Mesodermal cell (in vitro differentiated cells): ENCODE data around the gene PRRC2B.
A peak's percentile ranks its signal among the peaks of the same experiment; 100 is the strongest.

Experiments
- H3K27ac ChIP-seq: 2 replicates; pipeline ENCODE4 v1.7.0; 2013; ENCODE audit warnings: mild to moderate bottlenecking, low read depth, low read length, moderate library complexity; ENCODE audit not compliant: severe bottlenecking
- H3K36me3 ChIP-seq: 2 replicates; pipeline ENCODE4 v1.7.1; 2013; ENCODE audit warnings: mild to moderate bottlenecking, low read length, moderate library complexity; ENCODE audit not compliant: control insufficient read depth, insufficient read depth
- H3K4me1 ChIP-seq: one replicate; pipeline ENCODE4 v1.7.1; 2013; ENCODE audit warnings: mild to moderate bottlenecking, low read length; ENCODE audit not compliant: insufficient read depth, control insufficient read depth, poor library complexity, severe bottlenecking
- H3K4me3 ChIP-seq: 2 replicates; pipeline ENCODE4 v1.7.0; 2013; ENCODE audit warnings: low read length, control low read depth, mild to moderate bottlenecking; ENCODE audit not compliant: insufficient read depth, poor library complexity, severe bottlenecking; ENCODE audit errors: extremely low read depth
- H3K9me3 ChIP-seq: 2 replicates; pipeline ENCODE4 v1.7.1; 2013; ENCODE audit warnings: mild to moderate bottlenecking, low read length, moderate library complexity; ENCODE audit not compliant: control insufficient read depth
- WGBS, 2 experiments: methylation state at CpG; one replicate each; pipeline ENCODE4 v1.1.5; 2013; ENCODE audit warnings: missing lambda C conversion rate in 2 of 2; ENCODE audit not compliant: insufficient coverage in 2 of 2; 5-methylcytosine and 5-hydroxymethylcytosine counted together

Gene PRRC2B

DNA sequence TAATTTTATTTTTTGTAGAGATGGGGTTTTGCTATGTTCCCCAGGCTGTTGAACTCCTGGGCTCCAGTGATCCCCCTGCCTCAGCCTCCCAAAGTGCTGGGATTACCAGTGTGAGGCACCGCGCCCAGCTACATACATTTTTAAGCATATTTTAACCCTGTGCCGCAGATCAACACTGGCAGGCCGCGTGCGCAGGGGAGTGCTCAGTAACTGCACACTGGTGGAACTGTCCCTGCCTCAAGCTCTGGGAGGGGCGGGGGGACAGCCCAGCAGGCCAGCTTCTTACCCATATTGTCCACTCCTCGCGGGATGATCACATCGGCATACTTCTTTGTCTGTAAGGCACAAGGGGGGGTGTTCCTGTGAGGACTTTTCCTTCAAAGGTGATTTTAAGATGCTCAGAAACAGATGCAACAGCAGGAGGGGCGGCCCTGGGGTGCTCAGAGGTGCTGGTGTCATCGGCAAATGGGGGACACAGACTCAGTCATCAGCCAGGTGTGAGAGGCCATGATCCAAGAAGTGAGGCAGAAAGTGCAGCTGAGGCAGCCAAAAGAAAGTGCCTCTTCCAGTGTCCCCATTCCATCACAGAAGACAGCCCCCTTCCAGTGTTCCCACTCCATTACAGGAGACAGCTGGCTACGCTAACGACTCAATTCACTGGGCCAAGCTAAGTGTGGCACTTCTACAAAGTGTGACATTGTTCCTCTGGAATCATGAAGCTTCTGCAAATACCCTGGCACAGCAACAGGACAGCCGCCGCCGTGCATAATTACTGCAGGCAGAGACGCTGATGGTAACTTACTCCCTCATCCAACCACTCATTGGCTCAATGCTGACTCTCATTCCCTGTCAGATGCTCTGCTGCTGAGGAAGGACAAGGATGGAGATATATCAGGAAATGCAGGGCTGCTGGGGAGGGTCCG, 132.0 kb downstream of the PRRC2B start:
- H3K27ac ChIP-seq = no peak overlapping the region
- WGBS, 2 experiments = 89 to 98% methylated on average over 14 to 16 of the region's 19 CpGs
- H3K9me3 ChIP-seq = no peaks in the 10 kb centered on the region
- peaks cover 8% of the 10 kb centered on the region for H3K4me1 ChIP-seq
- H3K4me3 ChIP-seq = no peak overlapping the region
- peaks cover 90% of the 10 kb centered on the region for H3K36me3 ChIP-seq

DNA sequence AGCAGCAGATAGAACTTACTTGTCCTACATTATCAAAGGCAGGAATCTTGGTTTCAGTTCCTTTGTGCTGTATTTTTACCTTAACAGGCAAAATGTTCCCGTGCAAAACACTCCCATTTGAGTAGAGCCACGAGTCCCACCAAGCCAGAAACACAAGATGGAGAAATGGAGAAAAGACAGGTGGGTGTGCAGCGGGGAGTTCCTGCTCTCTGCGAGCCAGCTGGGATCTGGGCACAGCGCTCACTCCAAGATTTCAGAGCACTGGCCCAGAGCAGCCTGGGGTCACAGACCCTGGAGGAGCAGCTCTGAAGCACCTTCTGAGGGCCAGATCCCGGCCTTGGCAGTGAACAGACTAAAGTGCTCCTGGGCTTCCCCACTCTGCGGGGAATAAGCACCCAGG, 134.3 kb downstream of the PRRC2B start:
- no peaks in the 10 kb centered on the region for H3K9me3 ChIP-seq
- peaks cover 8% of the 10 kb centered on the region for H3K4me1 ChIP-seq
- H3K27ac ChIP-seq = no peak overlapping the region
- WGBS, 2 experiments = 97 to 98% methylated on average over 6 to 7 of the region's 7 CpGs
- peaks cover 67% of the 10 kb centered on the region for H3K36me3 ChIP-seq
- H3K4me3 ChIP-seq = no peak overlapping the region

DNA sequence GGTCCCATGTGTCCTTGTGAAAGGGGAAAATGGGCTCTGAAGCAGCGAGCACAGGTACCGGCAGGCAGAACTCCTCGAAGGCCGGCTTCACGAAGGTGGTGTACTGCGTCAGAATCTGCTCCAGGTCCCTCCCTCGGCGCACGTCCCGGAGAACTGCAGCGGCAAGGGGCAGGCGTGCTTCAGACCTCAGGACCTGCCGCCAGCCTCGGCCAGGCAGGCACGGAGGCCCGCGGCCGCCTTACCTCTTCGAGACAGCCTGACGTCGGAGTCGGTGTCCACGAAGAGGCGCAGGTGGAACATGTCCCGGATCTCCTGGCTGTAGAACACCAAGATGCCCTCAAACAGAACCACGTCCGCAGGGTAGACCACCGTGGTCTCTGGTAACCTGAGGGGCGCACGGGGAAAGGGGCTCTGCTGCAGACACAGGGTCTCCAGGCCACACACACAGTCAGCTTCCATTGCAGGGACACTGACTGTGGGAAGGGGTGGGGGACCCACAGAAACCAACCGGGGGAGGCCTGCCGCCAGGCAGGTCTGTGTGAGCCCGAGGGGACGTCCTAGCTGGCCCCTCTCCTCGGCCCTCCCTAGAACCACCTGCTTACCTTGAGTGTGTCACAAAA, 135.1 kb downstream of the PRRC2B start:
- peaks cover 8% of the 10 kb centered on the region for H3K4me1 ChIP-seq
- peaks cover 60% of the 10 kb centered on the region for H3K36me3 ChIP-seq
- WGBS, 2 experiments = 96 to 97% methylated on average over 33 to 35 of the region's 35 CpGs
- no peak overlapping the region for H3K27ac ChIP-seq
- H3K9me3 ChIP-seq = no peaks in the 10 kb centered on the region
- no peak overlapping the region for H3K4me3 ChIP-seq

DNA sequence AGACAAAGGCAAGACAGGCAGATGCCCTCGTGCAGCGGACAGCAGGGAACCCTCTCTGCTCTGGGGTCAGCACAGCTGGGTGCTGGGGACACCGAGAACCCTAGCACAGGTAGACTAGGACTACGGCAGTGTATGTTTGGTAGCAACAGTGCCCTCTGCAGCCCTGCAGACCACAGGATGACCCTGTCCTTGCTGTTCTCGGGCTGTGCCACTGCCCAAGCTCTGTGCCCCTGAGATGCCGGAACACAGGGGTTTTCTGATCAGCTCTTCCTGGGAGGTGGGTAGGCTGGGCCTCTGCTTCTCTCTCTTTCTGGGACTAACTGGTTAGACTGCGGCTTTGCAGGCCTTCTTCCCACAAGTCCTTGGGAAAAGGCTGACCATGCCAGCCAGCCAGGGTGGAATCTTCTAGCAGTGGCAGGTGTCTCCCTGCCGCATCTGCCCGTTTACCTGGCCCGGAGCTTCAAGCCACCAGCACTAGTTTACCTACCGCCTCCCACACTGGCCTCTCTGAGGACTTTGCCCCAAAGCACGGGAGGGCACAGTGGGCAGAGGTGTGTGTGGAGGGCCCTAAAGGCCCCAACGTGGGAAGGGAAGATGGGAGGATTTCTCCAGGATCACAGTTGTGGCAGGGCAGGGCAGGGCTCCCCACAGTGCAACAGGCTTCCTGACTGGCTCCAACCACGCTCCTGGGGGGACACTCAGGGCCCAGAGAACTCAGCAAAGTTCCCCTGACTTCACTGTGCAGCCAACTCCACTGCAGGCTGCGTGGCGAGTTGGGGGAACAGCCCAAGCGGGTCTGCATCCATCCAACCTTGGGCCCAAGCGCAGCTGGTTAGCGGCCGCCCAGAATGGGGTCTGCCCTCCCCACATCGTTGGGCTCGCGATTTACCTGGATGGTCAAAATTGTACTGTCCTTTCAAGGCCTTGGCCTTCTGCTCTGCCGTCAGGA, 136.0 kb downstream of the PRRC2B start:
- peaks cover 52% of the 10 kb centered on the region for H3K36me3 ChIP-seq
- peak overlapping the region; percentile 77 for H3K4me3 ChIP-seq
- no peaks in the 10 kb centered on the region for H3K9me3 ChIP-seq
- WGBS, 2 experiments = 69 to 70% methylated on average over 16 to 22 of the region's 24 CpGs
- H3K4me1 ChIP-seq = peaks cover 5% of the 10 kb centered on the region
- H3K27ac ChIP-seq = no peak overlapping the region

DNA sequence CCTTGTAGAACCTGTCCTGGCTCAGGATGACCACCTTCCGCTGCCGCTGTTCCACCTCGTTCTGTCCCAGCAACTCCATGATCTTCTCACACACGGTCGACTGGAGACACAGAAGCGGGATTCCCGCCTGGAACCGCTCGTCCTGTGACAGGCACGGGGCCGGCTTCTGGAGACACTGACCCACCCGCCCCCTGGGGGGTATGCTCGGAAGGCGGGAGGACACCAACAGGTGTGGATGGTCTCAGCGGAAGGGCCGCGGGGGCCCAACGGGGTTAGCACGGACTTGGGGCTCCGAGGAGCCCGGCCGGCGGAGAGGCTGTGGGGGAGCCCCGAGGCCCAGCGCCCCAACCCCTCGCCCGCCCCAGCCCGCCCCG, 136.6 kb downstream of the PRRC2B start:
- Histone ChIP-seq H3K4me1 (peaks cover 5% of the 10 kb centered on the region), H3K4me3 (peak overlapping the region; percentile 77), H3K27ac (no peak overlapping the region), H3K36me3 (peaks cover 45% of the 10 kb centered on the region), H3K9me3 (no peaks in the 10 kb centered on the region)
- 1 to 2% methylated on average over 25 to 27 of the region's 29 CpGs for WGBS, 2 experiments

DNA sequence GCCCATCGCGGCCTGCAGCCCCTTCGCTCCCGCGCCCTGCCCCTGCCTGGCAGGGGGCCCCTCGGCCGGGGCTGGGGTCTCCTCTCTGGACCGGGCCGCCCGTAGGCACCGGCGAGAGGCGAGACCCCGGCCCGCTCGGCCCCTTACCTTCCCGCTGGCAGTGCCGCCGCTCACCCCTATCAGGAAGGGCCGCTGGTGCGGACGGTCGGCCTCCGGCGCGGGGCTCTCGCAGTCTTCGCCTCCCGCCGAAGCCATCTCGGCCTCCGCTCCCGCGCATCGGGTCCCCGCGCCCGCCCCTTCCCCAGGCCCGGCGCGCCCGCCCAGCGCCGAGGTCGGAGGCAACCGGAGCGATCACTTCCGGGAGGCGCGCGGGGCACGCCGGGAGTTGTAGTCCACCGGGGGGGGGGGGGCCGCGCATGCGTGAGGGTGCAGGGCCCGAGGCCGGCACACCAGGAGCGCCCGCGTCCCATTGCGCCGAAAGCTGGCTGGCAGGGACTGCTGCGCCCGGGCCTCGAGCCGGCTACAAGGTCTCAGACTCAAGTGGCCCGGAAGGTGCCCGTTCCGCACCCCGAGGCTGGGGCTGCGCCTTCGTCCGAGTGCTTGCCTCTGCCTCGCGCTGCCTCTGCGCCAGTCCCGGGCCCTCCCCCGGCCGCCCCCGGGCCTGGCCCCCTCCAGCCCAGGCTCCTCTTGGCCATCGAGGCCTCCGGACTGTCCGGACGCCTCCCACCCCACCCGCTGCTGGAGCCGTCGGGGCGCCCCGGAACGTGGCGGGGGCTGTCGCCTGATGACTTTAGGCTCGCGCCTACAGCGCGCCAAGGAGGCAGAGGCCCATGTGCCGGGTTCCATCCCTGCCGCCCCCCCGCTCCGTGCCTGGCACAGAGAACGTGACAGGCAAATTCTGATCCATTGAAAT, 137.3 kb downstream of the PRRC2B start, which contains the start of gene UCK1:
Gene UCK1 (minus strand): TSS at position 344 of the 913 bp plus-strand sequence. CDS start 89 bp downstream, at position 255.
- Histone ChIP-seq H3K4me3 (peak within 1 kb of the TSS; percentile 77), H3K4me1 (peaks cover 5% of the 10 kb centered on the region), H3K36me3 (peaks cover 41% of the 10 kb centered on the region), H3K9me3 (no peaks in the 10 kb centered on the region), H3K27ac (no peak within 1 kb of the TSS)
- 22 to 25% methylated on average over 73 to 101 of the region's 103 CpGs for WGBS, 2 experiments

DNA sequence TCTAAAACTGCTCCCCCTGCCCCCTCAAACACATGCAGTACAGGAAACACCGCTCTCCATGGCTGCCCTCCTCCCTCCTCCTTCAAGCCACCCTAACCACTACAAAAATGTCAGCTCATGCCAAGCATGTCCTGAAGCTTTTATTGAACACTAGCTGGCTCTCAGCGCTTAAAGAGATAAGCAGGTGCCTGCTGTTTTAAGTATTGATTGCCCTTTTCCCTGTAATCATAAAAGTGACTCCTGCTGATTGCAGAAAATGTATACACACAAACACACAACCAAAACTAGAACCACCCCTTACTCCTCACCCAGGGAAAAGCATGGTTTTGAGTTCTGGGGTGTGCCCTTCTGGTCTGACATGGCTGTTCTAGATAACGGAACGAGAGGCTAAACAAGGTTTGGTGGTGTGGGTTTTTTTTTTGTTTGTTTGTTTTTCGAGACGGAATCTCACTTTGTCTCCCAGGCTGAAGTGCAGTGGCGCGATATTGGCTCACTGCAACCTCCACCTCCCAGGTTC, 140.9 kb downstream of the PRRC2B start:
- Histone ChIP-seq H3K27ac (no peak overlapping the region), H3K9me3 (no peaks in the 10 kb centered on the region), H3K4me3 (no peak overlapping the region), H3K36me3 (peaks cover 5% of the 10 kb centered on the region), H3K4me1 (peaks cover 5% of the 10 kb centered on the region)
- 86 to 92% methylated on average over 1 to 4 of the region's 8 CpGs for WGBS, 2 experiments

DNA sequence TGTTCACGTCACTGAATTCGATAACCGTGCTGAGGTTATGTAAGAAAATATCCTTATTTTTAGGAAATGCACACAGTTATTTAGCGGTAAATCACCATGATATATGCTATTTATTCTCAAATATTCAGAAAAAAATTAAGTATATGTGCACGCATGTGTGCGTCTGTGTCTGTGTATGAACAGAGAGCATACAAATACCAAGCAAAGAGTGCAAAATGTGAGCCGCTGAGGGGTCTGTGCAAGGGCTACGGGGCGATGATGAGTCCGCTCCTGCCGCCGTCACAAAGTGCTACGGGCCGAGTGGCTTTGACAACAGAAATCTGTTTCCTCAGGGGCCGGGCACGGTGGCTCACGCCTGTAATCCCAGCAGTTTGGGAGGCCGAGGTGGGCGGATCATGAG, 144.1 kb downstream of the PRRC2B start:
- peaks cover 2% of the 10 kb centered on the region for H3K9me3 ChIP-seq
- no peak overlapping the region for H3K4me3 ChIP-seq
- H3K36me3 ChIP-seq = no peaks in the 10 kb centered on the region
- no peaks in the 10 kb centered on the region for H3K4me1 ChIP-seq
- no peak overlapping the region for H3K27ac ChIP-seq
- WGBS, 2 experiments = 93 to 96% methylated on average over 13 to 15 of the region's 19 CpGs

DNA sequence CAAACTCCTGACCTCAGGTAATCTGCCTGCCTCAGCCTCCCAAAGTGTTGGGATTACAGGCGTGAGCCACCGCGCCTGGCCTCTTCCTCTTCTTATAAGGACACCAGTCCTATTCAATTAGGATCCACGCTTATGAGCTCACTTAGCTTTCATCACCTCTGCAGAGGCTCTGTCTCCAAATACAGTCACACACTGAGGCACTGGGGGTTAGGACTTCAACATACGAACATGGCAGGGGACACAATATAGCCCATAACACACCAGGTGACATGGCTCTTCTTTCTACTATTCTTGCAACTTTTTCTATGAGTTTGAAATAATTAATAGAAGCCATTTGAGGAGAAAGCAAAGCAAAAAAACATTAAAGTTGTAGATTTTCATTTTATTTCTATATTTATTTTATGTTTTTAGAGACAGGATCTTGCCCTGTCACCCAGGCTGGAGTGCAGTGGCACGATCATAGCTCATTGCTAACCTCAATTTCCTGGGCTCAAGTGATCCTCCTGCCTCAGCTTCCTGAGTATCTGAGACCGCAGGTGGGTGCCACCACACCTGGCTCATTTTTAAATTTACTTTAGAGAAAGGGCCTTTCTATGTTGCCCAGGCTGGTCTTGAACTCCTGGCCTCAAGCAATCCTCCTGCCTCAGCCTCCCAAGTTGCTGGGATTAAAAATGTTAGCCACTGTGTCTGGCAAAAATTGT, 145.5 kb downstream of the PRRC2B start:
- Histone ChIP-seq H3K36me3 (no peaks in the 10 kb centered on the region), H3K4me1 (no peaks in the 10 kb centered on the region), H3K27ac (no peak overlapping the region), H3K4me3 (no peak overlapping the region), H3K9me3 (peaks cover 16% of the 10 kb centered on the region)
- WGBS, 2 experiments = 90 to 94% methylated on average over 5 to 6 of the region's 7 CpGs
